Measurements from ENCODE around the gene THSD7A. TPM values are rescaled to one million over a fixed set of nuclear protein-coding genes. Genes with fewer than 3 reads are reported as not detected.

The THSD7A gene
- total and polyA plus RNA-seq, 4 donors: 0.15 to 2.7 (median 1.9) TPM

DNA sequence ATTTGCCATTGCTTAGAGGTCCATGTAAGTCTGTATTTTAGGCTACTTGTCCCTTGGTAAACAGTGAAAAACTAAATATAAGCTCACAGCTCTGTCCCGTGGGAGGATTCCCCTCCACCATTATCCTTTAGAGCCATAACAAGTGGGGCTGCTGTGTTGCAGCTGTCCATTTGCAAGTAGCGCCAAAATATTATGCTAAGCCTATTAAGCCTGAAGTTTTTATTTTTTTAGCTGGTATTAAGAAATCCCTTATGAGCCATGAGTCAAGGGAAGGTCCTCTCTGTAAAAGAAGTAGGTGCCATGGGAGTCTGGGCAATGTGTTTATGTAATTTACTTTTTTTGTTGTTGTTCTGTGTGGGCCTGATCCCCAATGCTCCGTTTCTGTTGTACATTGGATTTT lies 183.9 kb downstream of the THSD7A start (continued):
- TF ChIP-seq, protein P1, sequence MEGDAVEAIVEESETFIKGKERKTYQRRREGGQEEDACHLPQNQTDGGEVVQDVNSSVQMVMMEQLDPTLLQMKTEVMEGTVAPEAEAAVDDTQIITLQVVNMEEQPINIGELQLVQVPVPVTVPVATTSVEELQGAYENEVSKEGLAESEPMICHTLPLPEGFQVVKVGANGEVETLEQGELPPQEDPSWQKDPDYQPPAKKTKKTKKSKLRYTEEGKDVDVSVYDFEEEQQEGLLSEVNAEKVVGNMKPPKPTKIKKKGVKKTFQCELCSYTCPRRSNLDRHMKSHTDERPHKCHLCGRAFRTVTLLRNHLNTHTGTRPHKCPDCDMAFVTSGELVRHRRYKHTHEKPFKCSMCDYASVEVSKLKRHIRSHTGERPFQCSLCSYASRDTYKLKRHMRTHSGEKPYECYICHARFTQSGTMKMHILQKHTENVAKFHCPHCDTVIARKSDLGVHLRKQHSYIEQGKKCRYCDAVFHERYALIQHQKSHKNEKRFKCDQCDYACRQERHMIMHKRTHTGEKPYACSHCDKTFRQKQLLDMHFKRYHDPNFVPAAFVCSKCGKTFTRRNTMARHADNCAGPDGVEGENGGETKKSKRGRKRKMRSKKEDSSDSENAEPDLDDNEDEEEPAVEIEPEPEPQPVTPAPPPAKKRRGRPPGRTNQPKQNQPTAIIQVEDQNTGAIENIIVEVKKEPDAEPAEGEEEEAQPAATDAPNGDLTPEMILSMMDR (IDR thresholded peaks at IDR 0.05; ENCODE audit: low read depth, low read length, missing input control): no peak

DNA sequence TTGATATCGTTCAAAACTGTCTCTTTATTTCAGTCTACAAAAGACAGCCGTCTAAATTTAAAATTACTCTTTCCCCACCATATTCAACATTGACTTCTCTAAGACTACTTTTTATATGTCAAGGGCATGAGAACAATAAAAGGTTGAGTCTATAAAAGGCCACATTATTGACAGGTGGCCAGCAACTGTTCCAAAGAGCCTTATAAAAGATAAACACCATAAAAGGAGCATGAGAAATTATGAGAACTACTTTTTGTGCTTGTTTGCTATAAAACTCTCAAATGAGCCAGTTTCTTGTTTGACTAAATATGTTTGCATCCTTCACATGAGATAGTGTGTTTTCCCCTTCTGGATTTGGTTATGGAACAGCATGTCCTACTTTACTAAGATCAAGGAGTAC lies 189.2 kb downstream of the THSD7A start:
- no peaks in the 10 kb centered on the region for H3K27me3 ChIP-seq (ENCODE audit: control insufficient read depth in 4 of 4, insufficient read depth in 4 of 4, low read length in 3 of 4)
- peaks cover 0 to 3% (median under 1%) of the 10 kb centered on the region in 4 donors for H3K4me1 ChIP-seq (ENCODE audit: control insufficient read depth in 4 of 4, insufficient read depth in 4 of 4, low read length in 3 of 4)
- H3K36me3 ChIP-seq (ENCODE audit: control insufficient read depth in 4 of 4, insufficient read depth in 3 of 4, low read depth in 1 of 4, low read length in 3 of 4): no peaks in the 10 kb centered on the region
- H3K9me3 ChIP-seq (ENCODE audit: control insufficient read depth in 4 of 4, low read length in 3 of 4): no peaks in the 10 kb centered on the region
- DNase-seq (ENCODE audit: low spot score): no peak
- H3K9ac ChIP-seq (ENCODE audit: low read depth in 1 of 2, low read length in 2 of 2): no peak overlapping the region
- H3K4me3 ChIP-seq (ENCODE audit: low read depth in 1 of 3, low read length in 3 of 3): no peak overlapping the region
- H3K27ac ChIP-seq (ENCODE audit: low read depth in 1 of 2, low read length in 2 of 2): no peak overlapping the region
- 85% methylated on average over 2 of the region's 2 CpGs for WGBS
- TF ChIP-seq, protein P2, sequence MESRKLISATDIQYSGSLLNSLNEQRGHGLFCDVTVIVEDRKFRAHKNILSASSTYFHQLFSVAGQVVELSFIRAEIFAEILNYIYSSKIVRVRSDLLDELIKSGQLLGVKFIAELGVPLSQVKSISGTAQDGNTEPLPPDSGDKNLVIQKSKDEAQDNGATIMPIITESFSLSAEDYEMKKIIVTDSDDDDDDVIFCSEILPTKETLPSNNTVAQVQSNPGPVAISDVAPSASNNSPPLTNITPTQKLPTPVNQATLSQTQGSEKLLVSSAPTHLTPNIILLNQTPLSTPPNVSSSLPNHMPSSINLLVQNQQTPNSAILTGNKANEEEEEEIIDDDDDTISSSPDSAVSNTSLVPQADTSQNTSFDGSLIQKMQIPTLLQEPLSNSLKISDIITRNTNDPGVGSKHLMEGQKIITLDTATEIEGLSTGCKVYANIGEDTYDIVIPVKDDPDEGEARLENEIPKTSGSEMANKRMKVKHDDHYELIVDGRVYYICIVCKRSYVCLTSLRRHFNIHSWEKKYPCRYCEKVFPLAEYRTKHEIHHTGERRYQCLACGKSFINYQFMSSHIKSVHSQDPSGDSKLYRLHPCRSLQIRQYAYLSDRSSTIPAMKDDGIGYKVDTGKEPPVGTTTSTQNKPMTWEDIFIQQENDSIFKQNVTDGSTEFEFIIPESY (IDR thresholded peaks at IDR 0.05): no peak
- TF ChIP-seq, protein P1 (IDR thresholded peaks at IDR 0.05; ENCODE audit: low read depth, low read length, missing input control): no peak
- TF ChIP-seq HNF4A (conservative IDR thresholded peaks at IDR 0.05) (no peak), YY1 (IDR thresholded peaks at IDR 0.05) (no peak), EGR1 (IDR thresholded peaks at IDR 0.05; ENCODE audit: low read depth in 2 of 2) (no peak), FOXA2 (IDR thresholded peaks at IDR 0.05) (no peak), RAD21 (IDR thresholded peaks at IDR 0.05) (no peak), NR2F2 (IDR thresholded peaks at IDR 0.05) (no peak), TAF1 (conservative IDR thresholded peaks at IDR 0.05) (no peak), RXRA (IDR thresholded peaks at IDR 0.05) (no peak), FOXA1 (IDR thresholded peaks at IDR 0.05) (no peak), SP1 (IDR thresholded peaks at IDR 0.05) (no peak), HNF4G (IDR thresholded peaks at IDR 0.05) (no peak)
- TF ChIP-seq, protein P3, sequence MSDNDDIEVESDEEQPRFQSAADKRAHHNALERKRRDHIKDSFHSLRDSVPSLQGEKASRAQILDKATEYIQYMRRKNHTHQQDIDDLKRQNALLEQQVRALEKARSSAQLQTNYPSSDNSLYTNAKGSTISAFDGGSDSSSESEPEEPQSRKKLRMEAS (IDR thresholded peaks at IDR 0.05): no peak
- TF ChIP-seq, protein P4, sequence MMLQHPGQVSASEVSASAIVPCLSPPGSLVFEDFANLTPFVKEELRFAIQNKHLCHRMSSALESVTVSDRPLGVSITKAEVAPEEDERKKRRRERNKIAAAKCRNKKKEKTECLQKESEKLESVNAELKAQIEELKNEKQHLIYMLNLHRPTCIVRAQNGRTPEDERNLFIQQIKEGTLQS (IDR thresholded peaks at IDR 0.05): no peak
- TF ChIP-seq, protein P5, sequence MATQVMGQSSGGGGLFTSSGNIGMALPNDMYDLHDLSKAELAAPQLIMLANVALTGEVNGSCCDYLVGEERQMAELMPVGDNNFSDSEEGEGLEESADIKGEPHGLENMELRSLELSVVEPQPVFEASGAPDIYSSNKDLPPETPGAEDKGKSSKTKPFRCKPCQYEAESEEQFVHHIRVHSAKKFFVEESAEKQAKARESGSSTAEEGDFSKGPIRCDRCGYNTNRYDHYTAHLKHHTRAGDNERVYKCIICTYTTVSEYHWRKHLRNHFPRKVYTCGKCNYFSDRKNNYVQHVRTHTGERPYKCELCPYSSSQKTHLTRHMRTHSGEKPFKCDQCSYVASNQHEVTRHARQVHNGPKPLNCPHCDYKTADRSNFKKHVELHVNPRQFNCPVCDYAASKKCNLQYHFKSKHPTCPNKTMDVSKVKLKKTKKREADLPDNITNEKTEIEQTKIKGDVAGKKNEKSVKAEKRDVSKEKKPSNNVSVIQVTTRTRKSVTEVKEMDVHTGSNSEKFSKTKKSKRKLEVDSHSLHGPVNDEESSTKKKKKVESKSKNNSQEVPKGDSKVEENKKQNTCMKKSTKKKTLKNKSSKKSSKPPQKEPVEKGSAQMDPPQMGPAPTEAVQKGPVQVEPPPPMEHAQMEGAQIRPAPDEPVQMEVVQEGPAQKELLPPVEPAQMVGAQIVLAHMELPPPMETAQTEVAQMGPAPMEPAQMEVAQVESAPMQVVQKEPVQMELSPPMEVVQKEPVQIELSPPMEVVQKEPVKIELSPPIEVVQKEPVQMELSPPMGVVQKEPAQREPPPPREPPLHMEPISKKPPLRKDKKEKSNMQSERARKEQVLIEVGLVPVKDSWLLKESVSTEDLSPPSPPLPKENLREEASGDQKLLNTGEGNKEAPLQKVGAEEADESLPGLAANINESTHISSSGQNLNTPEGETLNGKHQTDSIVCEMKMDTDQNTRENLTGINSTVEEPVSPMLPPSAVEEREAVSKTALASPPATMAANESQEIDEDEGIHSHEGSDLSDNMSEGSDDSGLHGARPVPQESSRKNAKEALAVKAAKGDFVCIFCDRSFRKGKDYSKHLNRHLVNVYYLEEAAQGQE (IDR thresholded peaks at IDR 0.05): no peak

Data from liver (tissue), 9 donors.